ENCODE results near the gene SDC4.

SDC4 gene

GRCh38 chr20:45320948-45321595 is 27.2 kb downstream of the SDC4 start:
- DNase-seq (ENCODE audit: low read depth in 2 of 3, low spot score in 1 of 3): no peak

DNA sequence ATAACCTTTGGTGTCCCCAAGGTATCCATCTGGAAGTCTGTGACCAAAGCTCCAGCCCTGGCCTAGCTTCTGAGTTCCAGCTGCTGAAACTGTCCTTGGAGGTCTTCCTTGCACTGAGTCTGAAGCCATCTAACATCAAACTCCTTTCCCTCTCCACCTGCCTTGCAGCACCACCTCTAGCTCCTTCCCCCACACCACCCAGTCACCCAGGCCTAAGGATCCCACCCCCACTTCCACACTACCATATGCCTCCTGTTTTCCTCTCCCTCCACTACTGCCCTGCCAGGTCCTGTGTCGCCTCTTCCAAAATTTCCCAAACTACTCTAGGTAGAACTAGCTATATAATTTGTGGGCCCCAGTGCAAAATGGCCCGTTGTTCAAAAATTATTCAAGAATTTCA is 29.3 kb downstream of the SDC4 start:
- DNase-seq (ENCODE audit: low read depth in 2 of 3, low spot score in 1 of 3): no peak

DNA sequence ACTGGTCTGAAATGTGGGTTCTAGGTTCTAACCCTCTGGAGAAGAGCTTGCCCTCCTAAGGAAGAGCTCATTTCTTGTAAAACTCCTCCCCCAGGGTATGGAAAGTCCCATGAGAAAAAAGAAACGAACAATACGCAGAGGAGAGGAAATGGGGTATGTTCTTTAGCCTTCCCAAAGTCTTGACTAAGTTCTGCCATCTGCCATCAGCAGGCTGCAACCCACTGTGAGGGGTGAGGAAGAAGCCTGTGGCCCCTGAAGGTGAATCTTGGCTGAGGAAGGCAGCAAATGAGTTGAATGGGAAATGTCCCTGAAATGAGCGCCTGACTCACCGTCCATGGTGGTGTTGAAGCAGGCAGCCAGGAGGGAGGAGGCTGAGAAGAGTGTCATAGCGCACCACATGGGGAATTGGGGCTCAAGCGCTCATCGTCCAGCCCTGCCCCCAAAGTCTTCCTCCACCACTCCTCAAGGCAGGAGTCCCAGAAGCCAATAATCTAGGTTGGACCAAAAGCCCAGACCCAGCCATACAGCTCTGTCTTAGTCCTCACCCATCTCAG is 29.8 kb downstream of the SDC4 start:
- no peak for DNase-seq (ENCODE audit: low read depth in 2 of 3, low spot score in 1 of 3)

DNA sequence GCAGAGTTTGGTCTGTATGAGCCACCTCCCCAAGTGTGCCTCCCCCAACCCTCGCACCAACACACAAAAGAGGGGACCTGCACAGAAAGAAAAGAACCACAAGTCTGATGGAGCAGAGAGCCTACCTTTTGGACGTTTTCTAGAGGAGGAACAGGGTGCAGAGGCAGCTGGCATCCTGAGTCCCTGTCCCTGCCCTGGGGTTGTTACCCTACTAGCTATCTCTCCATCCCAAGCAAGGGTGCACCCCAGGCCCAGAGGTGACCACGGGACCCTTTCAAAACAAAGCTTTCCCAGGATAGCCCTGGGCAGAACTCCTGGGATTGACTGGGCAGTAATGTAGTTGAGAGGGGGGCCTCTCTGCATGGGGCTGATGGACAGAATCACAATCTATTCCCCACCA is 30.4 kb downstream of the SDC4 start:
- DNase-seq (ENCODE audit: low read depth in 2 of 3, low spot score in 1 of 3): no peak

GRCh38 chr20:45316150-45317080 is 31.8 kb downstream of the SDC4 start:
- DNase-seq (ENCODE audit: low read depth in 2 of 3, low spot score in 1 of 3): no peak

DNA sequence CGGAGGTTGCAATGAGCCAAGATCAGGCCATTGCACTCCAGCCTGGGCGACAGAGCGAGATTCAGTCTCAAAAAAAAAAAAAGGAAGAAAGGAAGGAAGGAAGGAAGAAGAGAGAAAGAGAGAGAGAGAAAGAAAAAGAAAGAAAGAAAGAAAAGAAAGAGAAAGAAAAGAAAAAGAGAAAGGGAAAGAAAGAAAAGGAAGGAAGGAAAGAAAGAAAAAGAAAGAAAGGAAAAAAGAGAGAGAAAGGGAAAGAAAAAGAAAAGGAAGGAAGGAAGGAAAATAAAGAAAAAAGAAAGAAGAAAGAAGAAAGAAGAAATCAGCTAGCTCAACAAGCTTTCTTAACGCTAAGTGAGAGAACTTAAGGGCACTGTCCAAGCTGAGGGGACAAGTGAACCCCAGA is 32.6 kb downstream of the SDC4 start:
- DNase-seq (ENCODE audit: low read depth in 2 of 3, low spot score in 1 of 3): no peak

DNA sequence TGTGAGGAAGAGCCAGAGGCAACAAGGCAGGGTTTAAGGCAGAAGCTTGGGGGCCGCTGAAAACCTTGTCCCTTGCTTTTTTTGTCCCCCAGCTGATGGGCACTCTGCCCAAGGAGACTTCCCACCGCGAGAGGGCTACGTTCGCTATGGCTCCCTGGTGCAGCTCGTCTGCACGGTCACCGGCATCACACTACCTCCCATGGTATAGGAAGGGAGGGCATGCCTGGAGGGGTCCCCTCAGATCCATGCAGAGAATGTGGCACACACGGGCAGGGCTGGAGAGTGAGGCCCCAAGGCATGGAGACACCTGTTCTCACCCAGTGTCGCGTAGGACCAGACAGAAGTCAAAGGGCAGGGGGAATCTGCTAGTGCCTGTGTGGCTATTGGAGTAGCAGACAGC is 34.3 kb downstream of the SDC4 start:
- DNase-seq (ENCODE audit: low read depth in 2 of 3, low spot score in 1 of 3): no peak

- no peak for DNase-seq (ENCODE audit: low read depth in 2 of 3, low spot score in 1 of 3)
Measured at GRCh38 chr20:45313065-45313695, 35.0 kb downstream of the SDC4 start.

DNA sequence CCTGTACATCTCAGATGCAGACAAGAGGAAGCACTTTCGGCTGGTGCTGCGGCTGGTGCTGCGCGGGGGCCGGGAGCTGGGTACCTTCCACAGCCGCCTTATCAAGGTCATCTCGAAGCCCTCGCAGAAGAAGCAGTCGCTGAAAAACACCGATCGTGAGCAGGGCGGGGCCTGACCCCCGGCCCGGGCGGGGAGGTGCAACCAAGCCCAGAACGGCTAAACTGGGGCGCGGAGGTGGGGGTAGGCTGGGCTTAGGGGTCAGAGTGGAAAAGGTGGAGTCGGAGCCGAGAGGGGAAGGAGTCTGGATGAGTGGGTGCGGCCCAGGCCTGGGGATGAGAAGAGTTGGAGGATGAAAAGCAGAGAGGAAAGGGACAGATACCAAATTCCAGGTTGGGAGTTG is 36.0 kb downstream of the SDC4 start:
- DNase-seq (ENCODE audit: low read depth in 2 of 3, low spot score in 1 of 3): no peak

DNA sequence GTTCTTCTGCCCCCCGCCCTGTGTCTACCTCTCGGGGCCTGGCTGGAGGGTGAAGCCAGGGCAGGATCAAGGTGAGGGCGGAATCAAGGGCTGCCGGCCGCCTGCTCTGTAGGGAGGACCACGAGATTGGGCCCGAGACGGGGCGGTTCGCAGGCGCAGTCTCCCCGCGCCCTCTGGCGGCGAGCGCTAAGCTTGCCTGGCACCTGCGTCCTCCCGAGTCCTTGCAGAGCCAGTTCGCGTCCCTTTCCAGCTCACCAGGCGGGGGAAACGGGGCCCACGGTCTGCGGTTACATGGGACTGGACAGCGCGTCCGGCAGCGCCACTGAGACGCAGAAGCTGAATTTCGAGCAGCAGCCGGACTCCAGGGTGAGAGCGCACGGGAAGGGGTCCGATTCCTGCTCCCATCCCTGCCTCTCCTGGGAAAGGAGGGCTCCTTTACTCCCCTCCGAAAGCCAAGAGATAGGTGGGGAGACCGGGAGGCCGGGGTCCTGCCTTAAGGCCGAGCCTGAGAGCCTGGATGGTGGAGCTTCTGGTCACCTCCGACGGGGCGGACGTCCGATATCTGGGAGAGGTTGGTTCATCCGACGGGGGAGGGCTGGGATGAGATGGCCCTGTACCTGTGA is 36.5 kb downstream of the SDC4 start:
- peak; percentile 41 to 59 (median 58) for DNase-seq (ENCODE audit: low read depth in 2 of 3, low spot score in 1 of 3)

DNA sequence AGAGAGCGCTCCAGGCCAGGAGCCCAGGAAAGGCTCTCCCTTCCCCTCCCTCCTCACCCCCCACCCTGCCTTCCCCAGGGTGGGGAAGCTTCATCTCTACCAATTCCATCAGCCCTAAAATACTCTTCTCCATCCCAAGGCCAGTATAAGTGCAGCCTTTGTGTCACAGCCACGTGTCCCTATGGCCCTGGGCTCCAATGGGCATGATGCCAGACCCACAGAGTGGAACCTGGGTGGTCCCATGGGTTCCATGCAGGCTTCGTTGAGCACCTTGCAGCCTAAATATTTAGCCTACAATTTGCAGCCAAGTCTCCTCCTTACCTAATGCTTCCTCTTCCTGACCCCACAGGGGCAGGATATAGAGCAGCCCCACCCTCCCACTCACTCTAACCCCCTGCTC is 39.1 kb downstream of the SDC4 start:
- no peak for DNase-seq (ENCODE audit: low read depth in 2 of 3, low spot score in 1 of 3)

- DNase-seq (ENCODE audit: low read depth in 2 of 3, low spot score in 1 of 3): no peak
Measured at GRCh38 chr20:45308117-45308778, 40.0 kb downstream of the SDC4 start, which contains the start of gene MATN4. Gene MATN4 (minus strand): TSS chr20:45308299. CDS start chr20:45305582, 2,717 bp downstream.

- DNase-seq (ENCODE audit: low read depth in 2 of 3, low spot score in 1 of 3): no peak
Measured at GRCh38 chr20:45307076-45307640, 41.1 kb downstream of the SDC4 start.

DNA sequence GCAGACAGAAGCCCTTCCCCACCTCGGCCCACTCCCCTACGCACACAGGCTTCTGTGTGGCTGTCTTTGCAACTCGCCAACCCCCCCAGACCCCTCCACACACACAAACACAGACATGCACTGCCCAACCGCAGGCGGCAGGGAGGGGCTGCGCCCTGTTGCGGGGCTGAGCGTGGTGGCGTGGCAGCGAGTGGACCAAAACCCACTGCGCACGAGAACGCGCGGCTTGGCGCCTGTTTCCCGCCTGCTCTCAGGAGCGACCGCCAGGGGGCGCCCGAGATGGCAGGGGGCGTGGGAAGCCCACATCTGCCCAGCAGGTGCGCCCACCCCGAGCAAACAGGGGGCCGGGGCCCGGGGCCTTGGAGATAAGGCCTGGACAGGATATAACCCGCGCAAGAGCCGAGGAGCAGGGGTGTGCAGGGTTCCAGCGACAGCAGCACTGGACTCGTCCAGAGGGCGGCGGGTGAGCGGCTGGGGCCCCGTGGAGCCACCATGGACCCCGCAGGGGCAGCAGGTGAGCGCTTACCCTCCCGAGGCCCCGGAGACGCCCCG is 41.7 kb downstream of the SDC4 start, which contains the start of gene RBPJL:
TSS of gene RBPJL (plus strand) at position 410 of the 552 bp plus-strand sequence. CDS start at position 493, 83 bp downstream.
- peak in 2 of 3 donors; percentile 44 to 45 for DNase-seq (ENCODE audit: low read depth in 2 of 3, low spot score in 1 of 3)

DNA sequence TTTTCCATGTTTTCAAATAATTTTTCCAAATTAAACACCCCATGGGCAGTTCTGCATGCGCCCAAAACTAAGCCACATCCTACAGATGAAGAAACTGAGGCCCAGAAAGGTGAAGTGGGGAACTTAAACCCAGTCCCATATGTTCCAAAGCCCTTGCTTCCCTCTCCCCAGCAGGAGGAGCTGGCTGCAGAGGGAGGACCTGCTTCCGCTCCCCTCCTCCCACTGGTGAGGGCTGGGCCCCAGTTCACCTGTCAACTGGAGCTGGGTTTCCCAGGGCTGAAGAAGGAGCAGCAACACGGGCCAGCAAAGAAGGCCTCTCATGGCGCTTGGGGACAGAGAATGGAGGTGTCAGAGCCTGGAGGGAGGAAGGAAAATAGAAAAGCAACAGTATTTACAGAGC is 43.0 kb downstream of the SDC4 start:
- DNase-seq (ENCODE audit: low read depth in 2 of 3, low spot score in 1 of 3): no peak

DNA sequence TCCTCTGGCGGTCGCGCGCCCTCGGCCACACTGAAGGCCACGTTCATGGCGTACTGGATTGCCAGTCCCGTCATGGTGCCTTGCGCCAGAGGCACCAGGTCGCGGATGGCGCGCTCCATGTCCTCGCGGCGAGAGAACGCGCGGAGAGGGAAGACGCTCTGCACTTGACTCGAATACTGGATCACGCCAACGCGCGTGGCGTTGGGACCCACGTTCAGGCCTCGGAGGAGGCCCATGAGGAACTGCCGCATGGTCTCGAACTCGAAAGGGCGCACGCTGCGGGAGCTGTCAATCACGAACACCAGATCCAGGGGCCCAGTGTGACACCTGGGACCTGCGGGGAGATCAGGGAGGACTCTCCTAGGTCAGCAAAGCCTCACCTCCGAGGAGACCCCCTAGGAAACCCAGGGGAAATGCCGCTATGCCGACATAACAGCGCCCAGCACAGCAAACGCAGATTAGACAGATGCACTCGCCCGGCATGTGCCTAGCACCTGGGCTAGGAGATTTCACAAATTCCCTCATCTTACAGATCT is 43.7 kb downstream of the SDC4 start:
- no peak for DNase-seq (ENCODE audit: low read depth in 2 of 3, low spot score in 1 of 3)

- DNase-seq (ENCODE audit: low read depth in 2 of 3, low spot score in 1 of 3): no peak
Measured at GRCh38 chr20:45303586-45304463, 44.4 kb downstream of the SDC4 start.

DNA sequence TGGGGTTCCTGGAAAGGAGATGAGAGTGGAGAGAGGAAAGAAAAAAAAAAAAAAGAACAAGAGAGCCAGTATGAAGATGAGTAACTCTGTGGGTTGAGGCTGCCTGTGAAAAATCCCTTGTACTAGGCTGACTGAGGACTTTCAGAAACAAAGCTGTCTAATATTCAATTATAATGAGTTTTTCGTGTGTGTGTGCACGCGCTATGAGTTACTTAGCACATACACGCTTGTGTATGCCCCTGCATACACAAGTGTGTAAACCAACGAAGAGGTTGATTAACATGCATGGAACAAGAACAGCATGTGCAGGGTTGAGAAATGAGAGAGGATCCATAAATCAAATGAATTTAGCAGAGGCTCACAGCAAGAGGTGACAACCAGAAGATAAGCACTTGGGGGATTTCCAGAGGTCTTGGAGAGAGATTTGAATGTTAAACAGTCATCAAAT is 46.4 kb downstream of the SDC4 start:
- no peak for DNase-seq (ENCODE audit: low read depth in 2 of 3, low spot score in 1 of 3)
